NCI-H446 (cell line): ENCODE data around the gene PBX4.
A peak's percentile ranks its signal among the peaks of the same experiment; 100 is the strongest.

Experiments used
- DNase-seq, 2 experiments: peaks; one replicate each; lab custom pipeline; 2025; lab: John Stamatoyannopoulos, UW

The PBX4 gene

GRCh38 chr19:19539698-19540063 lies 78.8 kb downstream of the PBX4 start:
- no peak for DNase-seq

GRCh38 chr19:19538785-19539166 lies 79.7 kb downstream of the PBX4 start:
- no peak for DNase-seq

GRCh38 chr19:19538061-19538784 lies 80.3 kb downstream of the PBX4 start, which contains the start of gene CILP2:
CILP2 (plus strand) TSS chr19:19538265; CDS start chr19:19538350, 85 bp downstream.
- DNase-seq, result peak in 1 of 2 experiments; percentile 30

GRCh38 chr19:19537075-19538048 lies 81.1 kb downstream of the PBX4 start:
- DNase-seq, result no peak

- DNase-seq, result no peak
Observed at GRCh38 chr19:19535311-19536191, 82.9 kb downstream of the PBX4 start.

GRCh38 chr19:19534556-19535265 lies 83.8 kb downstream of the PBX4 start:
- no peak for DNase-seq

- no peak for DNase-seq
Observed at GRCh38 chr19:19533841-19534240, 84.6 kb downstream of the PBX4 start.

GRCh38 chr19:19532806-19533701 lies 85.4 kb downstream of the PBX4 start:
- DNase-seq, result no peak

- DNase-seq, result peak; percentile 44 to 84
Observed at GRCh38 chr19:19531951-19532805, 86.3 kb downstream of the PBX4 start.

- no peak for DNase-seq
Observed at GRCh38 chr19:19530889-19531288, 87.6 kb downstream of the PBX4 start.

GRCh38 chr19:19530423-19530804 lies 88.1 kb downstream of the PBX4 start:
- DNase-seq, result no peak

- DNase-seq, result no peak
Observed at GRCh38 chr19:19529783-19530422, 88.6 kb downstream of the PBX4 start.

- DNase-seq, result no peak
Observed at GRCh38 chr19:19528721-19529490, 89.6 kb downstream of the PBX4 start, which contains the start of gene YJEFN3. YJEFN3 (plus strand) TSS chr19:19528911; CDS start chr19:19528933, 22 bp downstream.

GRCh38 chr19:19527674-19528625 lies 90.5 kb downstream of the PBX4 start:
- no peak for DNase-seq

- no peak for DNase-seq
Observed at GRCh38 chr19:19527371-19527656, 91.2 kb downstream of the PBX4 start.

GRCh38 chr19:19526581-19527370 lies 91.7 kb downstream of the PBX4 start:
- DNase-seq, result no peak
